Stimulated activated CD4-positive, alpha-beta T cell treated with anti-CD3 and anti-CD28 coated beads, Interleukin-15, amount 100 ng/mL, for 24 hours (primary cell): ENCODE data around the gene KLK11.

Experiments
- DNase-seq: peaks from one replicate; pipeline ENCODE4 v3.0.0-alpha.2; 2020

The KLK11 gene

GRCh38 chr19:51027126-51027806, 850 bp upstream of the KLK11 start:
- no peak for DNase-seq

- DNase-seq, result no peak
Observed at GRCh38 chr19:51025809-51026553, 435 bp downstream of the KLK11 start.

DNA sequence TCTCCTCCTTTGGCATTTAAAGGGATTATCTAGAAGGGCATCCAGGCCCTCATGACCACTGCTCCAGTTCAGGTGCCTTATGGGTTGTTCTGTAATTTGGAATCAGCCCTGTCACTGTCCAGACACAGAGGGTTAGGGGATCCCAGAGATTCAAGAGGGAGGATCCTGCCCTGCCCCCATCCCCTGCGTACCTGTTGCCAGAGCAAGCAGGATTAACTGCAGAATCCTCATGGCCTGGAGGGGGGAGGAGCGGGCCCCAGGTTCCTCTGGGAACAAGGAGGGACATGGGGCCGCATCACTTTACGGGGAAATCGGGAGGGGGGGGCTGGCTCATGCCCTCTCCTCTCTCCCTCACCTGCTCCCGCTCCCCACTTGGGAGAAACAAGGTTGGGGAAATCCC, 1.0 kb downstream of the KLK11 start:
- DNase-seq, result no peak

GRCh38 chr19:51024924-51025323, 1.5 kb downstream of the KLK11 start:
- DNase-seq, result no peak

DNA sequence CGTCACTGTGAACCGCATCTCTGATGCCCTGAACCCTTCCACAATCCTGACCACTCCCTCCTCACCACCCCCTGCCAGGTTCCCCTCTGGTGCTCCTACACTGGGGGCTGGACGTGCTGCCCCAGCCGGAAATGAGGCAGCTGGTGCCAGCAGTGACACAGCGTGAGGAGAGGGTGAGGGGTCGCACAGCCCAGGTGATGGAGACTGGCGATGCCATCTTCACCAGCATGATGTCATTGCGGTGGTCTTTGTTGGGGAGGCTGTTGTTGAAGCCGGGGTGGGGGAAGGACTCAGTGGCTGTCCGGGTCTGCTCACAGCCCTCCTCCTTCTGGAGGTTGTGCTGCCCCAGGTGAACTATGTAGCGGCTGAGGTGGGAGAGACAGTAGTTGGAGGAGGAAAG, 2.5 kb downstream of the KLK11 start:
- DNase-seq, result no peak

- DNase-seq, result no peak
Observed at GRCh38 chr19:51022526-51022925, 3.9 kb downstream of the KLK11 start.

DNA sequence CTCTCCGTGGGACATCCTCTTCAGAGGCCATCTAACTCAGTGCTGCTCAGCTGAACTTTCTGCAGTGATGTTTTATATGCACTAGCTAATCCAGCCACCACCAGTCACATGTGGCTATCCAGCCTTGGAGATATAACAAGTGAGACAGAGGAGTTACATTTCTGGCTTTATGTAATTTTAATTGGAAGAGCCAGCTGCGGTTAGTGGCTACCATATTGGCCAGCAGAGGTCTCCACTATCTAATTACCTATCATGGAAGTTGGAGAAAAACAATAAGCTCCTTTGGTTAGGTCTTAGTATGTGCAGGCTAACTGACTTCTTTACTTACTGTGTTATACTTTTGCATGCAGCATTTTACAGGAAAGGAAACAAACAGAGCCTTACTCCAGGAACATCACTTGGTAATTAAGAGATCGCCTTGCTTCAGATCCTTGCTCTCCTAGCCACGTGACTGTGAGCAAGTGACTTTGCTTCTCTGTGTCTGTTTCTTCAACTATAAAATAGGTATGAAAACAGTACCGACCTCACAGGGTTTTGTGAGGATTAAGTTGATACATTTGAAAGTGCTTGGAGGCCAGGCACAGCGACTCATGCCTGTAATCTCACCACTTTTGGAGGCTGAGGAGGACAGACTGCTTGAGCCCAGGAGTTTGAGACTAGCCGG, 5.3 kb downstream of the KLK11 start:
- no peak for DNase-seq

DNA sequence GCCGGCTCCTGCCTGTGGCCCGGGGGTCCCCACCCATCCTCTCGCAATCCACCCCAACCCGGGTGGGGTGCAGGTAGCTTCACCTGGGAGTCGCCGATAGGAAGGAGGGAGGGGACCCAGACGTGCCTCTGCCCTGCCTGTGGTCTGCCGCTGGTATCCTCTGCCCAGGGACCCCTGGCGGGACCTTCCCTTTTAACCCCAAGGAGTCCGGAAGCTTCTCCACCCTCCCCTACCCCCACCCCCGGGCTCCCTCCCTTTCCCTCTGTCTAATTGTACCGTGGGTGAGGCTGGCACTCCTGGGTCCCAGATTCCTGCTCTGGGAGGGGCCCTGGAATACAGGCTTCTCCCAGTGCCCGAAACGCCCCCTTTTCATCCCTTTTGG, 6.9 kb downstream of the KLK11 start, which contains the start of gene KLK10:
TSS of gene KLK10 (minus strand) at position 166 of the 382 bp plus-strand sequence. CDS start 579 bp downstream, outside the sequence.
- DNase-seq, result no peak

- DNase-seq, result peak; percentile 29
Observed at GRCh38 chr19:51018745-51019543, 7.5 kb downstream of the KLK11 start.

GRCh38 chr19:51016798-51017683, 9.4 kb downstream of the KLK11 start:
- DNase-seq, result peak; percentile 83

DNA sequence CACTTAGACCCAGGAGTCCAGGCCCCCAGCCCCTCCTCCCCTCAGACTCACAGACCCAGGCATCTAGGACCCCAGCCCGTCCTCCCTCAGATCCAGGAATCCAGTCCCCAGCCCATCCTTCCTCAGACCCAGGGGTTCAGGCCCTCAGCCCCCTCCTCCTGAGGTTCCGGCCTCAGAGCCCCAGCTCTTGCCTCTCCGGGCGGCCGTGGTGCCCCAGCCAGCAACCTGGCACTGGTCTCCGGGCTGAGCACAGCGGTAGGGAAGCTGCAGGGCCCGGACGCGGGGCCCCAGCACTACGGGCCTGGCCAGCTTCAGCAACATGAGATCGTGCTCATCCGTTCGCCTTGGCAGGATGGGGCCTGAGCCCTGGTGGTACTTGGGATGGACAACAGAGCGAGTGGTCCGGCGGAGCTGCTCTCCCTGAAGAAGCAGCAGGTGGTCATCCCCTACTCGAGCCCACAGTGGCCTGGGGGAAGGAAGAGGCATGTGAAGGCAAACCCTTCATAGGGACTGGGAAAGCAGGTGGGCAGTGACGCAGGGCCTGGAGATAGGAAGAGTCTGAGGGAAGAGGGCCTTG, 10.6 kb downstream of the KLK11 start:
- DNase-seq, result no peak

GRCh38 chr19:51014242-51014641, 12.2 kb downstream of the KLK11 start:
- DNase-seq, result no peak

GRCh38 chr19:51012661-51013190, 13.7 kb downstream of the KLK11 start:
- DNase-seq, result no peak

- DNase-seq, result no peak
Observed at GRCh38 chr19:51010066-51010795, 16.2 kb downstream of the KLK11 start.

DNA sequence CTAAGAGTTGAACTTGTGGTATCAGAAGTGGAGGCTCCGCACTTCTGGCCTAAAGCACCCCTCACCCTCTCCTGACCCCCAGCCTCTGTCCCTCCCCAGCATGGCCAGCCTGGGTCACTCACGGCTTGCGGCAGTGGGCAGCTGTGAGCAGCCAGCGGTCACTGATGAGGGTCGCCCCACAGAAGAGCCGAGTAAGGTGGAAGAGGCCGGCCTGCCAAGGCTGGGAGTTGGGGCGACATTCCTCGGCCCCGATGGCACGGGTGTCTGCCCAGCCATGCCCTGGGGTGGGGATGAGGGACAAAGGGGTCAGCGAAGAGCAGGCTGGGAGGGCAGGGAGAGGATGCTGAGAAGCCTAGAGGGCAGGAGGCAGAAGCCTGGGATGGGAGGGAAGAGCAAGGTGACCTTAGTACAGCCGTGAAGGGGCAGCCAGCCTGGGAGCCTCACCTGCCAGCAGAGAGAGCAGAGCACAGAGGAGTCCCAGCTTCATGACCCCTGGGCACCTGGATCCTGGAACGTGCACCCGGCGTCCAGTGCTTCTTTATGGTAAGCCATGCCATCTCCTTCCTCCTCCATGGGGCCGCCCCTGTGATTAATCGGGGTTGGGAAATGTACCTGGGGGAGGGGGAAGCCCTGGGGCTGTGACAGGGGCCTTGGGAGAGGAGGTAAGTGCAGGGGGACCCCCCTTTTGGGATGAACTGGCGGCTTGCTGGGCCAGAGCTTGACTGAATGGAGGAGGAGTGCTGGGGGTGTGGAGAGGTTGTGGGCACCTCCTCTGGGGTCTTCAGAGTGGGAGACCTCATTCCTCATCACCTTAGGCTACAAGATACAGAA, 17.1 kb downstream of the KLK11 start:
- DNase-seq, result no peak

DNA sequence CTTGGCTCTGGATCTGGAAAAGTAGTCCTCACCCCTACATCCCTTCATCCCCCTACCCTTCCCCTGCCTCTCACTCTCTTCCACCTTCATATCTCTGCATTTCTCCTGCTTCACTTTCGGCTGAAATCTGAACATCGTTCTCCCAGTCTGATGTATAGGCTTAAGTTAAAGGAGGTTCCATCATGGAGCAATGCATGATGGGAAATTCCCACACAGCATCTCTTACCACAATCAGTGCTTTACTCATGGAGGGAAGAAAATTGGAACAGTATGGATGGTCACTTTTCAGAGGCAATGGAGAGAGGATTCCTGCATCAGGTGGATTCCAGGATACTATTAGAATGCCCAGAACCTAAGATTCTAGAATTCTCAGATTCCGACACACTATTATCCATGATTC, 18.9 kb downstream of the KLK11 start:
- no peak for DNase-seq

GRCh38 chr19:51006406-51006805, 20.0 kb downstream of the KLK11 start:
- DNase-seq, result no peak

DNA sequence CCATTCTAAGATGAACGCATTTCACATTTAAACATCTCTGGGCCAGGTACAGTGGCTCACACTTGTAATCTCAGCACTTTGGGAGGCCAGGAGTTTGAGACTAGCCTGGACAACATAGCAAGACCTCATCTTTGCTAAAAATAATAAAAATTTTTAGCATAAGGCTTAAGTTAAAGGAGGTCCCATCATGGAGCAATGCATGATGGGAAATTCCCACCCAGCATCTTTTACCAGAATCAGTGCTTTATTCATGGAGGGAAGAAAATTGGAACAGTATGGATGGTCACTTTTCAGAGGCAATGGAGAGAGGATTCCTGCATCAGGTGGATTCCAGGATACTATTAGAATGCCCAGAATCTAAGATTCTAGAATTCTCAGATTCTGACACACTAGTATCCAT, 21.2 kb downstream of the KLK11 start:
- no peak for DNase-seq

- no peak for DNase-seq
Observed at GRCh38 chr19:51003316-51003715, 23.1 kb downstream of the KLK11 start.
